HuH-7 (cell line): ENCODE measurements around the gene MYLK4.

Experiments
- DNase-seq: peaks from one replicate; pipeline ENCODE4 v3.0.0; 2011; ENCODE audit warnings: low spot score

MYLK4 gene

GRCh38 chr6:2656460-2657079 is 94.2 kb downstream of the MYLK4 start:
- no peak for DNase-seq

GRCh38 chr6:2655844-2656433 is 94.8 kb downstream of the MYLK4 start:
- DNase-seq: no peak

- DNase-seq: no peak
These were observed 97.2 kb downstream of the MYLK4 start for GRCh38 chr6:2653369-2654032.

GRCh38 chr6:2652611-2653010 is 98.1 kb downstream of the MYLK4 start:
- DNase-seq: no peak

- no peak for DNase-seq
These were observed 98.8 kb downstream of the MYLK4 start for GRCh38 chr6:2651961-2652360.

- DNase-seq: no peak
These were observed 99.2 kb downstream of the MYLK4 start for GRCh38 chr6:2651536-2651935.

- DNase-seq: no peak
These were observed 104.4 kb downstream of the MYLK4 start for GRCh38 chr6:2646346-2646745.

GRCh38 chr6:2643935-2644539 is 106.7 kb downstream of the MYLK4 start:
- DNase-seq: no peak

- no peak for DNase-seq
These were observed 107.6 kb downstream of the MYLK4 start for GRCh38 chr6:2643130-2643529.

- DNase-seq: no peak
These were observed 109.5 kb downstream of the MYLK4 start for GRCh38 chr6:2641044-2641725.

GRCh38 chr6:2640551-2640950 is 110.2 kb downstream of the MYLK4 start:
- DNase-seq: no peak

GRCh38 chr6:2639896-2640295 is 110.8 kb downstream of the MYLK4 start:
- no peak for DNase-seq

GRCh38 chr6:2639167-2639566 is 111.6 kb downstream of the MYLK4 start:
- DNase-seq: no peak

- no peak for DNase-seq
These were observed 114.0 kb downstream of the MYLK4 start for GRCh38 chr6:2636672-2637071.

- DNase-seq: no peak
These were observed 114.8 kb downstream of the MYLK4 start for GRCh38 chr6:2635911-2636310.

GRCh38 chr6:2634139-2634964 is 116.4 kb downstream of the MYLK4 start:
- DNase-seq: peak; percentile 79

GRCh38 chr6:2633736-2634135 is 117.0 kb downstream of the MYLK4 start:
- DNase-seq: no peak

- DNase-seq: no peak
These were observed 117.6 kb downstream of the MYLK4 start for GRCh38 chr6:2632976-2633584.

GRCh38 chr6:2632368-2632767 is 118.4 kb downstream of the MYLK4 start:
- DNase-seq: no peak

GRCh38 chr6:2630891-2631571 is 119.7 kb downstream of the MYLK4 start:
- no peak for DNase-seq

GRCh38 chr6:2630359-2630758 is 120.4 kb downstream of the MYLK4 start:
- no peak for DNase-seq
